ENCODE results near the gene CCDC69.

CCDC69 gene

GRCh38 chr5:151138114-151138513, 85.8 kb downstream of the CCDC69 start:
- no peak for DNase-seq

DNA sequence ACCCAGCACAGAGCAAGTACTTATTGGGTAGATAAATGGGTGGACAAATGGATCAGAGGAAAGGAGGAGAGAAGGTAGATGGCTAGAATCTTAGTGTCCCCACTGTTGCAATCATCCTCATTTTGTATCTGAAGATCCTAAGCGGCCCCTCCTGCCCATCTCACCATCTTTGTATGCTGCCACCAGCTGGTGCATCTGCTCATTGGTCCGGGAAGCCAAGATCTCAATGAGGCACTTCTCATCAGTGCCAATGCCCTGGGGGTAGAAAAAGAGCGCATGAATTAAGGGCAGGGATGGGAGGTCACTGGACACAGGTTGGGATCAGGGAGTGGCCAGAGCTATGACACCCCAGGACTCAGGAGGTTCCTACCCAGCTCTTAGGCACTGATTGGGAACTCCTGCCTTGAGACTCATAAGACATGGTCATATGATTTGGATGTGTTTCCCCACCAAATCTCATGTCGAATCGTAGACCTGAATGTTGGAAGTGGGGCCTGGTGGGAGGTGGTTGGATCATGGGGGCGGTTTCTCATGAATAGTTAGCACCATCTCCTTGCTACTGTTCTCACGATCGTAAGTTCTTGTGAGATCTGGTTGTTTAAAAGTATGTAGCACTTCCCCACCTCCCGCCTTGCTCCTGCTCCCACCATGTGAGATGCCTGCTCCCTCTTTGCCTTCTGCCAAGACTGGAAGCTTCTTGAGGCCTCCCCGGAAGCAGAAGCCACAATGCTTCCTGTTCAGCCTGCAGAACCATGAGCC, 86.6 kb downstream of the CCDC69 start:
- no peak for DNase-seq

DNA sequence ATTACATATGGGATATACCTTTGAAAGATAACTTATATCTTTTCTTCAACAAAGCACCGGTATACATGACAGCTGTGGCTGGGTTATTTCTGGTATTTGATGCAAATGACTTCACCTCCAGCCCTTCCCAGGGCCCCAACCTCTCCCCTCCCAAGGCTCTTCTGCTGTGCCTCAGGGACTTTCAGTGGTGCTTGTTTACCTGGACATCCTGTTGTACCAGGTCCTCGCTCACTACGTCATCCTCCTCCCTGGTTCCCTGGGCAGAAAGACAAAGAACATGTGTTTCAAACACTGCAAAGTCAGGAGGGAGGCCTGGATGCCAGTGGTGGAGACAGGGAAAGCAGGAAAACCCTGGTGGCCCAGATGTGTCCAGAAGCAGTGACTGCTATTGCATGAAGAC, 89.7 kb downstream of the CCDC69 start:
- DNase-seq = no peak

GRCh38 chr5:151132963-151133362, 90.9 kb downstream of the CCDC69 start:
- no peak for DNase-seq
